Neuron (in vitro differentiated cells): ENCODE data around the gene RSPH4A.
A peak's percentile ranks its signal among the peaks of the same experiment; 100 is the strongest.
"Not testable (repeated sequence)": the region's sequence is repeated elsewhere in the genome, so short reads cannot be mapped to it uniquely, and the experiment has no call there.

Source experiments
- H2AFZ ChIP-seq: one replicate; pipeline ENCODE4 v1.6.1; 2013; ENCODE audit warnings: low read depth, mild to moderate bottlenecking, inconsistent platforms, low read length, moderate library complexity
- H3K27me3 ChIP-seq: one replicate; pipeline ENCODE4 v1.6.1; 2013; ENCODE audit warnings: low read length; ENCODE audit not compliant: insufficient read depth
- H3K36me3 ChIP-seq: one replicate; pipeline ENCODE4 v1.6.1; 2013; ENCODE audit warnings: low read length; ENCODE audit not compliant: insufficient read depth
- H3K4me1 ChIP-seq: one replicate; pipeline ENCODE4 v1.6.1; 2013; ENCODE audit warnings: low read length; ENCODE audit not compliant: insufficient read depth
- H3K4me3 ChIP-seq: 2 replicates; pipeline ENCODE4 v1.5.1; 2013; ENCODE audit warnings: mild to moderate bottlenecking, low read length, moderate library complexity
- H3K9me3 ChIP-seq: one replicate; pipeline ENCODE4 v1.6.1; 2013; ENCODE audit warnings: low read length

RSPH4A gene

DNA sequence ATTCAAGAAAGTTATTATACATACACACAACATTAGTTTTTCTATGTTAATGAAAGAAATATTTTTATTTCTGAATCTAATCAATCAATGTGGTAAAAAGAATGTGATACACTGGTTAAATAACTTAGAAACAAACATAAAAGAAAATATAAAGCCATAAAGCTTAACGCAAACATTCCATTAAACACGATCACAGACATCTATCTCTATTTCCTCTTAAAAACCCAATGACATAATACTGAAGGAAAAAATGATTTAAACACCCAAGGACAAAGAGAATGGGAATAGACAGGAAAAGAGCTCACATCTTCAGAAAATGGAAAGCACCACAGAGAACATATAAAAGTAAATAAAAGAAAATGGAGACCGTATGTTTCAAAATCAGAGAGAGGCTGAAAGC lies 32.9 kb downstream of the RSPH4A start:
- Histone ChIP-seq H3K9me3 (no peaks in the 10 kb centered on the region), H3K27me3 (no peaks in the 10 kb centered on the region), H3K36me3 (peaks cover 38% of the 10 kb centered on the region), H3K4me1 (no peaks in the 10 kb centered on the region), H3K4me3 (no peak overlapping the region), H2AFZ (no peak overlapping the region)

DNA sequence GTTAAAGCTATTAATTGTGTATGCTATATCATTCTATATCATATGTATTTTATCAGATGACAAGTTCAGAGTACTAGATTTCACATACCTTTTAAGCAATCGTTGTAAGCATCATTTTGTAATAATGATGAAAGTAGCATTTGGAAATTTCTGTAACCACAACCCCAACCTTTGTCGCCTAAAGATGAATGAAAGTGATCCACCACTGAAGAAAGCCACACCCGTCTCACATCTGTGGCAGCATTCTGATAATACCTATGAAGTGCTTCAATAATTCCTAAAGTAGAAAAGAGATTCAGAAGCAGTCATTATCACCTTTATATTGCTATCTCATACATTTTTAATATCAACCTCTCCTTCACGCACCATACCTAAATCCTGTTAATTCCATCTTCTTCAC lies 35.6 kb downstream of the RSPH4A start:
- peaks cover 34% of the 10 kb centered on the region for H3K36me3 ChIP-seq
- no peak overlapping the region for H3K4me3 ChIP-seq
- no peaks in the 10 kb centered on the region for H3K4me1 ChIP-seq
- H2AFZ ChIP-seq, result no peak overlapping the region
- H3K9me3 ChIP-seq, result no peaks in the 10 kb centered on the region
- no peaks in the 10 kb centered on the region for H3K27me3 ChIP-seq

DNA sequence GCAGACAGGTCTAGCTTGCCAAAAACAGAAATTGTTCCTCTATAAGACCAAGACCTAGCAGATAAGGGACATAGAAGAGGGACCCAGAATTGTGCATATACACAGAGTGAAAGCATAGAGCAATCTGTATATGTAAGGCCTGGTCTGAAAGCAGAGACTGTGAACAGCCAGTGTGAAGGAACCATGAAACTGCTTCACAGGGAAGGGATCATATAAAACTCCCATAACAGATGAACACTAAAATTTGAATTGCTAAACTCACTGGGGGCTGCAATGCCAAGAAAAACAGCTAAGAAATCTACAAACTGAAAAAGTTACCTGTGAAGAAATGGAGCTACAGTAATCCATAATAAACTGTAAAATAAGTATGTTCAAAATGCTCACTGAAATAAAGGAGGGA lies 45.3 kb downstream of the RSPH4A start:
- Histone ChIP-seq H3K9me3 (no peaks in the 10 kb centered on the region), H3K4me1 (peaks cover 13% of the 10 kb centered on the region), H3K4me3 (no peak overlapping the region), H3K27me3 (no peaks in the 10 kb centered on the region), H2AFZ (no peak overlapping the region), H3K36me3 (peaks cover 18% of the 10 kb centered on the region)

DNA sequence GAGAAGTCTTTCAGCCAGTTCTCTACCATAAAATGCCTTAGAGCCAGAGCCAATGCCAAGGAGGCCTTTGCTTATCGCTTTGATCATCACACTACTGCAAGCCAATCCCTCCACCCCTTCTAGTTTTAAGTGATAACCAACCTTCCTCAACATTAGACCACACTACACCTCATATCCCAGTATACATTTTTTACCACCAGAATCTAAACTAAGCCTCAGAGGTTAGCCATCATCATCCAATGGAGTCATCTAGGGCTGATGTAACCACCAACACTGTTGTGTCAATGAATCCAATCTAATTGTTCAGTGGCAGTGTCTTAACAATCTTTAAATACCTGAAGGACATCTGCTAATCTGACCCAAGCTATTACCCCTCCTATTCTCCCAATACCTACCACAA lies 45.9 kb downstream of the RSPH4A start:
- H2AFZ ChIP-seq, result no peak overlapping the region
- H3K4me3 ChIP-seq, result no peak overlapping the region
- peaks cover 16% of the 10 kb centered on the region for H3K36me3 ChIP-seq
- no peaks in the 10 kb centered on the region for H3K27me3 ChIP-seq
- H3K9me3 ChIP-seq, result no peaks in the 10 kb centered on the region
- peaks cover 19% of the 10 kb centered on the region for H3K4me1 ChIP-seq

DNA sequence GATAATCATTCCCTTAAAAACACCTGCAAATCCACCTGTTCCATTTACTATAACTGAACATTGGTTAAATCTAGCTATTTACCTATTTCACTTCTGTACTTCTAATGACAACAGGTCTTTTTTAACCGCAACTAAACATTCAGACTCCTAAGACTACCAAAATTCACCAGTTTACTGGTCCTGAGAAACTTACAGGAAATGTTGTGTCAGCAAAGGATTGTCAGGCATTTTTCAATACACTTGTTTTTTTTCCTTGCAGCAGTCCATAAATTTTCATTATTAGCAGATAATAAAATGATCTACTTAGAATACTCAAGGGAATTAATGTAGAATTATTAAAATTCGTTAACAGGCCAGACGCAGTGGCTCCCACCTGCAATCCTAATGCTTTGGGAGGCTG lies 47.0 kb downstream of the RSPH4A start:
- Histone ChIP-seq H3K4me1 (peaks cover 25% of the 10 kb centered on the region), H3K4me3 (no peak overlapping the region), H3K36me3 (peaks cover 8% of the 10 kb centered on the region), H3K9me3 (no peaks in the 10 kb centered on the region), H3K27me3 (no peaks in the 10 kb centered on the region), H2AFZ (no peak overlapping the region)

DNA sequence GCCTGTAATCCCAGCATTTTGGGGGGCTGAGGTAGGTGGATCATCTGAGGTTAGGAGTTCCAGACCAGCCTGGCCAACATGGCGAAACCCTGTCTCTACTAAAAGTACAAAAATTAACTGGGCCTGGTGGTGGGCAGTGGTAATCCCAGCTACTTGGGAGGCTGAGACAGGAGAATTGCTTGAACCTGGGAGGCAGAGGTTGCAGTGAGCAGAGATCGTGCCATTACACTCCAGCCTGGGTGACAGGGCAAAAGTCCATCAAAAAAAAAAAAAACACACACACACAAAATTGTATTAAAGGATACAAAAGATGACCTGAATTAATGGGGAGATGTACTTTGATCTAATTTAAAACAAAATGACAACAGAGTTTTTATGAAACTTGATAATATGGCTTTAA lies 47.9 kb downstream of the RSPH4A start:
- H2AFZ ChIP-seq, H3K4me3 ChIP-seq, H3K27me3 ChIP-seq, H3K9me3 ChIP-seq, H3K36me3 ChIP-seq: not testable (repeated sequence)
- H3K4me1 ChIP-seq, result peaks cover 25% of the 10 kb centered on the region

DNA sequence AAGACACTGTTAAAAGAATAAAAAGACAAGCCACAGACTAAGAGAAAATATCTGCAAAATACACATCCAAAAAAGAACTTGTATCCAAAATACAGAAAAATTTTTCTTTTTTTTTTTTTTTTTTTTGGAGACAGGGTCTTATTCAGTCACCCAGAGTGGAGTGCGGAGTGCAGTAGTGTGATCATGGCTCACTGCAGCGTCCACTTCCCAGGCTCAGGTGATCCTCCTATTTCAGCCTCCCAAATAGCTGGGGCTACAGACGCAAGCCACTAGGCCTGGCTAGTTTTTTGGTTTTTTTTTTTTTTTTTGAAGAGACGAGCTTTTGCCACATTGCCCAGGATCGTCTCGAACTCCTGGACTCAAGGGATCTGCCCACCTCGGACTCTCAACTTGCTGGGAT lies 49.2 kb downstream of the RSPH4A start:
- no peak overlapping the region for H2AFZ ChIP-seq
- no peaks in the 10 kb centered on the region for H3K9me3 ChIP-seq
- peaks cover 25% of the 10 kb centered on the region for H3K4me1 ChIP-seq
- no peak overlapping the region for H3K4me3 ChIP-seq
- no peaks in the 10 kb centered on the region for H3K27me3 ChIP-seq
- H3K36me3 ChIP-seq, result peaks cover 7% of the 10 kb centered on the region

DNA sequence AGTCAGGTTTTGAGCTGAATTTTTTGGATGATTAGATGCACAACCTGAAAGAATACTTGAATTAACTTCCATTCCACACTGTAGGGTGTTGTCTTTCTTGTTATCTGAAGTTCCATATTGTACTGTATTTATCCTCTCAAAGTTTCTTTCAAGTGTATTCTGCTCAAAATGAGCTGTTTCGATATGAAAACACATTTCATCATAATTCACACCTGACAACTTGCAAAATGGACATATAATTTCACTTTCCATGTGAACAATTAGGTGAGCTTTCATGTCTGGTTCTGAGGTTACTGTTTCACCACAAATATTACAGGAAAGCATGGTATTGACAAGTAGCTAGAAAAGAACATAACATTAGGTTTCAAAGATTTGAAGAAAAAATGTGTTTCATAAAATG lies 50.6 kb downstream of the RSPH4A start:
- H2AFZ ChIP-seq, result no peak overlapping the region
- H3K4me1 ChIP-seq, result peaks cover 25% of the 10 kb centered on the region
- H3K27me3 ChIP-seq, result no peaks in the 10 kb centered on the region
- H3K36me3 ChIP-seq, result peaks cover 7% of the 10 kb centered on the region
- peak overlapping the region; percentile 3 for H3K4me3 ChIP-seq
- H3K9me3 ChIP-seq, result no peaks in the 10 kb centered on the region

DNA sequence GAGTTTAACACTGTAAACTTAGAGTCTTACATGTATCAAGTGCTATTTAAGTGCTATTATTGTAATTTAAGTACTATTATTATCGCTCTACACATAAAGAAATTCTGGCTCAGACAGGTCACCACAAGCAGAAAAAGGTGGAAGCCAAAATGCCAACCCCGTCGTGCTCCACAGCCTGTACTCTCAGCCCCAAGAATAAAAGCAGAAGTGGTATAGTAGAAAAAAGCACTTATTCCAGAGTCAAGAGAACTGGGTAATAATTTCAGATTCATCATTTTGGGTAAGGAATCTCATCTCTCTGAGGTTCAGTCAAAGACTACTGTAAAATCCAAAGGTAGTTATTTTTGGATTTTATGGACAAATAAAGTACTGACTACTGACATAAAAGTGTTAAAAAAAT lies 51.3 kb downstream of the RSPH4A start:
- H3K36me3 ChIP-seq, result peaks cover 7% of the 10 kb centered on the region
- H3K4me1 ChIP-seq, result peaks cover 25% of the 10 kb centered on the region
- H3K9me3 ChIP-seq, result no peaks in the 10 kb centered on the region
- no peak overlapping the region for H2AFZ ChIP-seq
- peaks cover 6% of the 10 kb centered on the region for H3K27me3 ChIP-seq
- peak overlapping the region; percentile 77 for H3K4me3 ChIP-seq

DNA sequence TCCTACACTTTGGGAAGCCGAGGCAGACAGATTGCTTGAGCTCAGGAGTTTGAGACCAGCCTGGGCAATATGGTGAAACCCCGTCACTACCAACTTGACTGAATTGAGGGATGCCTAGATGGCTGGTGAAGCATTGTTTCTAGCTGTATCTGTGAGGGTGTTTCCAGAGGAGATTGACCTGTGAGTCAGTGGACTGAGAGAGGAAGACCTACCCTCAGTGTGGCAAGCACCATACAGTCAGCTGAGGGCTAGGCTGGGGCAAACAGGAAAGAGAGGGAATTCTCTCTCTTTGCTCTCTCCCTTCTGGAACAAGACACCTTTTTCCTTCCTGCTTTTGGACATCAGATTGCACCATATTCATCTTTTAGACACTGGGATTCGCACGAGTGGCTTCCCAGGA lies 56.0 kb downstream of the RSPH4A start:
- H3K4me1 ChIP-seq, result peaks cover 5% of the 10 kb centered on the region
- no peak overlapping the region for H3K4me3 ChIP-seq
- H3K27me3 ChIP-seq, result peaks cover 11% of the 10 kb centered on the region
- H3K9me3 ChIP-seq, result peaks cover 3% of the 10 kb centered on the region
- no peaks in the 10 kb centered on the region for H3K36me3 ChIP-seq
- H2AFZ ChIP-seq, result no peak overlapping the region

DNA sequence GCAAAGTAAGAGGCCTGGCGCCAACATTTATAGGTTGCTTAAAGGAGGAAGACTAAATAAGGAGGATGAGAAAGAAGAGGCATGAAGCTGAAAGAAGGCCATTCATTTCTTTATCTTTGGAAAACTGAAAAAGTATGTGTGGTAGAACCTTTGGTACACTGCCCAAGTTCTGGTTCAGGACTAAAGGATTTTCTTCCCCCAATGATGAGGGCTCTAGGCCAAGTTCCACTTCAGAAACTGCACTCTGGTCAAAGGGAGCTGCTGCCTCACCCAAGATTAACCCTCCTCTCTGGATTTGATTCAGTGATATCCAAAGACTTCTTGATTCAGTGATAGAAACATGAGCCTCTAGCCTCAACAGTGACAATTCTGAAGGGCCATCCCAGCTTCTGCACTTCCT lies 59.7 kb downstream of the RSPH4A start:
- no peaks in the 10 kb centered on the region for H3K36me3 ChIP-seq
- no peak overlapping the region for H3K4me3 ChIP-seq
- no peaks in the 10 kb centered on the region for H3K4me1 ChIP-seq
- H3K9me3 ChIP-seq, result peaks cover 3% of the 10 kb centered on the region
- no peak overlapping the region for H2AFZ ChIP-seq
- peaks cover 11% of the 10 kb centered on the region for H3K27me3 ChIP-seq

DNA sequence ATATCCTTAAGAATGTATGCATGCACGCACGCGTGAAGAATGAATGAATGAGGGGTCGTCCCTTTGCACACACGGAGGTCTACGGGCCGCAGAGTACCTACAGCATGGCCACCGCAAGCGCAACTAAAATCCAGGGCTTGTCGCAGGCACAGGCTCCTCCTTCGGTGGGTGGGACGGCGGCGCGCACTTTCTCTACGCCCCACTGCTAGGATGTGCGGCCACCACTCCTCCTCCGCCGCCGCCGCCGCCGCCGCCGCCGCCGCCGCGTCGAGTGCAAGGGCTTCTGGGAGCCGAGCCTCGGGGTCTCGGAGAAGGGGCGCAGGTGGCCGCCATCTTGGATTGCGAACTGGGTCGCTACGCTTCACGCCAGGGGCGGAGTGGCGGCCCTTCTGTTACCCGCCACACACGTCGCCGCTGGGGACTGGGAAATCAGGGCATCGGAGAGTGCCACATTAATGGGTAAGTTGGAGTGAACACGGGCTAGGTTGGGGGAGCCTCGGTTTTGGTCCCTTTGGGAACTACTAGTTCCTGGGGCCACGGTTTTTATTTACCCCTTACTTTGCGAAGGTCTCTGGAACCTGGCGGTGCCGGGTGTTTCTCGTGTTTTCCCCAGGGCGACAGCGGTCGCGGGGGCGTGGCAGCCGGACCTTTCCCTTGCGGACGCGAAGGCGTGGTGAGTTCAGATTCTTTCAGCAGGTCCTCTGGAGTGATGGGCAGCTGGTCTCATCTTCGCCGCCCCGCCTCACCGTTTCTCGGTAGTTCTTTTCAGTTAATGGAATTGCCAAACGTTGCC lies 64.8 kb downstream of the RSPH4A start, which contains the start of gene KPNA5:
Gene KPNA5 (plus strand): TSS at position 332 of the 793 bp plus-strand sequence. CDS start 124 bp downstream, at position 456.
- Histone ChIP-seq H3K4me3 (peak within 1 kb of the TSS; percentile 100), H3K36me3 (peaks cover 8% of the 10 kb centered on the region), H2AFZ (peak within 1 kb of the TSS; percentile 95), H3K27me3 (no peaks in the 10 kb centered on the region), H3K4me1 (peaks cover 6% of the 10 kb centered on the region), H3K9me3 (no peaks in the 10 kb centered on the region)

DNA sequence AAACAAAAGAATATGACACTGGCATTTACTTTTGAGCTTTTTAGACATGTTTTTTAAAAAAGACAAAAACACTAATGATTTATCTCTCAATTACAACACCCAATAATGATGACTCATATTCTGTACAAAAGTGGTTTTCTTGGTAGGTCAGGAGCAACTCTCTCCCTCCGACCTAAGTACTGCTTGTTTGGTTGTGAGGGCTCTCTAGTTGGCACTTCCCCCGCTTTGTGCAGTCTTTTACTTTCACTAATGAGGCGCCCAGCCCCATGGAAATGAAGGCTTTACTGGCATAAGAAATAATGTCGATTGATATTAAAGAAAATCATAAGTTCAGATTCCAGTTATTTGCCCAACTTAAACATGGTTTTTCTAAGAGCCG lies 66.0 kb downstream of the RSPH4A start:
- H3K4me1 ChIP-seq, result peaks cover 10% of the 10 kb centered on the region
- H3K27me3 ChIP-seq, result no peaks in the 10 kb centered on the region
- H2AFZ ChIP-seq, result no peak overlapping the region
- peak overlapping the region; percentile 100 for H3K4me3 ChIP-seq
- no peaks in the 10 kb centered on the region for H3K9me3 ChIP-seq
- H3K36me3 ChIP-seq, result peaks cover 8% of the 10 kb centered on the region
